Keratinocyte (primary cell): Measurements from ENCODE around the gene SPATA13. TPM values are rescaled to one million over a fixed set of nuclear protein-coding genes. Genes with fewer than 3 reads are reported as not detected.

Experiments used
- DNase-seq: peaks from one replicate; pipeline ENCODE4 v3.0.0-alpha.2; 2011; ENCODE audit warnings: low read depth, missing footprints, low spot score
- FAIRE-seq: peaks from 2 replicates; lab custom pipeline; 2011; peaks lifted over from hg19 to GRCh38; lab: Jason Lieb, UNC
- H2AFZ ChIP-seq: 2 replicates; pipeline ENCODE4 v1.6.0; 2012; ENCODE audit warnings: low read length, control low read depth, inconsistent platforms; ENCODE audit not compliant: control insufficient read depth
- H3K27ac ChIP-seq: 2 replicates; pipeline ENCODE4 v1.5.1; 2011; ENCODE audit warnings: low read length; ENCODE audit not compliant: control insufficient read depth, insufficient read depth
- H3K27me3 ChIP-seq: 3 replicates; pipeline ENCODE4 v1.6.0; 2011; ENCODE audit warnings: low read length; ENCODE audit not compliant: control insufficient read depth, insufficient read depth; ENCODE audit errors: extremely low read depth
- H3K36me3 ChIP-seq, 2 experiments: 2 replicates in 1 of 2; 3 replicates in 1 of 2; pipeline ENCODE4 v1.5.1; 2011; ENCODE audit warnings: low read length in 2 of 2, mild to moderate bottlenecking in 1 of 2; ENCODE audit not compliant: control insufficient read depth in 2 of 2, insufficient read depth in 2 of 2; ENCODE audit errors: extremely low read depth in 1 of 2
- H3K4me1 ChIP-seq: 3 replicates; pipeline ENCODE4 v1.5.1; 2011; ENCODE audit warnings: low read length; ENCODE audit not compliant: control insufficient read depth, insufficient read depth; ENCODE audit errors: extremely low read depth
- H3K4me2 ChIP-seq: 3 replicates; pipeline ENCODE4 v1.6.0; 2011; ENCODE audit warnings: low read depth, low read length; ENCODE audit not compliant: control insufficient read depth, insufficient read depth; ENCODE audit errors: extremely low read depth
- H3K4me3 ChIP-seq, 3 experiments: fragments of 200-600 bp in 1 of 3; sonication (generic) in 1 of 3; 2 replicates in 2 of 3; 3 replicates in 1 of 3; pipeline ENCODE4 v1.5.1; 2011 to 2016; ENCODE audit warnings: low read length in 3 of 3, mild to moderate bottlenecking in 3 of 3, control low read depth in 2 of 3, inconsistent platforms in 1 of 3, low read depth in 1 of 3, mixed read lengths in 1 of 3, mixed run types in 1 of 3, moderate library complexity in 1 of 3; ENCODE audit not compliant: control insufficient read depth in 2 of 3, insufficient read depth in 2 of 3; ENCODE audit errors: extremely low read depth in 1 of 3
- H3K79me2 ChIP-seq: 2 replicates; pipeline ENCODE4 v1.6.0; 2012; ENCODE audit warnings: low read length; ENCODE audit not compliant: control insufficient read depth, insufficient read depth
- H3K9ac ChIP-seq: 3 replicates; pipeline ENCODE4 v1.6.0; 2011; ENCODE audit warnings: low read length; ENCODE audit not compliant: control insufficient read depth, insufficient read depth; ENCODE audit errors: extremely low read depth
- H3K9me1 ChIP-seq: 3 replicates; pipeline ENCODE4 v1.6.0; 2011; ENCODE audit warnings: low read length; ENCODE audit not compliant: control insufficient read depth, insufficient read depth; ENCODE audit errors: extremely low read depth
- H3K9me3 ChIP-seq: 2 replicates; pipeline ENCODE4 v1.5.1; 2012; ENCODE audit warnings: low read depth, low read length; ENCODE audit not compliant: control insufficient read depth
- H4K20me1 ChIP-seq: 3 replicates; pipeline ENCODE4 v1.6.0; 2011; ENCODE audit warnings: low read length; ENCODE audit not compliant: control insufficient read depth, insufficient read depth; ENCODE audit errors: extremely low read depth
- EZH2 ChIP-seq: IDR thresholded peaks from one replicate; pipeline ENCODE4 v1.6.1; 2012; ENCODE audit warnings: inconsistent platforms, mild to moderate bottlenecking, low read length, moderate library complexity
- dilution Hi-C: fragments of 300-500 bp; cut with MboI; formaldehyde crosslinking; loops from one replicate; pipeline ENCODE4 v1.7.0; 2020; ENCODE audit warnings: low sequenced_read_pairs; ENCODE audit not compliant: extremely low pct_ligation_motif_present
- polyA plus RNA-seq, 5 experiments: library from polyadenylated mRNA; depleted of rRNA in 3 of 5; stranded (reverse) in 3 of 5; stranded (forward) in 1 of 5; unstranded in 1 of 5; fragments of >200 nt; gene quantifications; 1 replicate in 1 of 5; 2 replicates in 3 of 5; 3 replicates in 1 of 5; pipeline versions ENCODE4 v1.2.1 to v1.2.3, GENCODE V29; 2011 to 2012; ENCODE audit warnings: missing spikeins in 2 of 5, low read depth in 1 of 5, low replicate concordance in 1 of 5
- TF ChIP-seq, protein P1 (sequence below), 3 experiments: IDR thresholded peaks in 1 of 3; conservative IDR thresholded peaks in 1 of 3; optimal IDR thresholded peaks in 1 of 3; 2 replicates in 2 of 3; 3 replicates in 1 of 3; pipeline versions ENCODE3 to v1.5.1; 2011; ENCODE audit warnings: low read length in 3 of 3, mild to moderate bottlenecking in 3 of 3, moderate library complexity in 2 of 3, control low read depth in 1 of 3, inconsistent platforms in 1 of 3; ENCODE audit not compliant: insufficient read depth in 2 of 3; ENCODE audit errors: extremely low read depth in 1 of 3

The SPATA13 gene
- polyA plus RNA-seq, 1 donor (not counting 4 experiments of a cell fraction or from before 2014, with no cell fraction given), result 1.2 TPM

DNA sequence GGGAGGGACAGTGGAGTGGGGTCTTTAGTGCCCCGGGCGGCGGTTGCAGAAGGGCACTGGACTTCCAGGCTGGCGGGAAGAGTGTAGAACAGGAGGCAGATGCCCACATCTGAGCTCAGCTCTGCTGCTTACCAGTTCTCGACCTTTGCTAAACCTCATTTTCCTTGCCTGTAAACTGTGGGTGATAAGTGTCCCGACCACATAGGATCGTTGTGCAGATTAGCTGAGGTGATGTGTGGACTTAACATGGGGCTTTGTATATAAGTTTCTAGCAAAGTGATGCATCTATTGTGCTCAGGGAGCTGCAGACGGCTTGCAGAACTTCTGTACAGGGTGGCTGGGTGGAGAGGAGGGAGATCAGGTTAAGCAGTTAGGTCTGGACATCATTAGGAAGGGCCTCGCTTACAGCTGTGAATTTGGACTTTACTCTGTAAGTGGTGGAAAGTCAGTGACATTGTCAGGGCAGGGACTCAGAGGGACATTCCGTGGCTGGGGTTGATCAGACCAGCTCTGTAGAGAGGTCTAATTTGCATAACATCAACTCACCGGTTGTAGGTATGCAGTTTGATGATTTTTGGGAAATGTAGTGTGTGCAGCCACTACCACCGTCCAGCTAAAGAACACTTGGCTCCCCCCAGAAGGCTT, 70.0 kb downstream of the SPATA13 start:
- H3K27ac ChIP-seq, result no peak overlapping the region
- H3K9ac ChIP-seq, result no peak overlapping the region
- no peaks in the 10 kb centered on the region for H4K20me1 ChIP-seq
- DNase-seq, result no peak
- H2AFZ ChIP-seq, result no peak overlapping the region
- FAIRE-seq, result no peak
- no peaks in the 10 kb centered on the region for H3K79me2 ChIP-seq
- no peaks in the 10 kb centered on the region for H3K36me3 ChIP-seq
- no peaks in the 10 kb centered on the region for H3K4me1 ChIP-seq
- H3K9me3 ChIP-seq, result no peaks in the 10 kb centered on the region
- no peaks in the 10 kb centered on the region for H3K9me1 ChIP-seq
- TF ChIP-seq, protein P1, sequence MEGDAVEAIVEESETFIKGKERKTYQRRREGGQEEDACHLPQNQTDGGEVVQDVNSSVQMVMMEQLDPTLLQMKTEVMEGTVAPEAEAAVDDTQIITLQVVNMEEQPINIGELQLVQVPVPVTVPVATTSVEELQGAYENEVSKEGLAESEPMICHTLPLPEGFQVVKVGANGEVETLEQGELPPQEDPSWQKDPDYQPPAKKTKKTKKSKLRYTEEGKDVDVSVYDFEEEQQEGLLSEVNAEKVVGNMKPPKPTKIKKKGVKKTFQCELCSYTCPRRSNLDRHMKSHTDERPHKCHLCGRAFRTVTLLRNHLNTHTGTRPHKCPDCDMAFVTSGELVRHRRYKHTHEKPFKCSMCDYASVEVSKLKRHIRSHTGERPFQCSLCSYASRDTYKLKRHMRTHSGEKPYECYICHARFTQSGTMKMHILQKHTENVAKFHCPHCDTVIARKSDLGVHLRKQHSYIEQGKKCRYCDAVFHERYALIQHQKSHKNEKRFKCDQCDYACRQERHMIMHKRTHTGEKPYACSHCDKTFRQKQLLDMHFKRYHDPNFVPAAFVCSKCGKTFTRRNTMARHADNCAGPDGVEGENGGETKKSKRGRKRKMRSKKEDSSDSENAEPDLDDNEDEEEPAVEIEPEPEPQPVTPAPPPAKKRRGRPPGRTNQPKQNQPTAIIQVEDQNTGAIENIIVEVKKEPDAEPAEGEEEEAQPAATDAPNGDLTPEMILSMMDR (optimal IDR thresholded peaks at IDR 0.05 in 1 of 3, IDR thresholded peaks at IDR 0.05 in 1 of 3, conservative IDR thresholded peaks at IDR 0.05 in 1 of 3; ENCODE audit: extremely low read depth in 1 of 3, insufficient read depth in 2 of 3, low read length in 3 of 3), result no peak
- TF ChIP-seq EZH2, result no peak
- no peaks in the 10 kb centered on the region for H3K27me3 ChIP-seq
- no peak overlapping the region for H3K4me3 ChIP-seq
- dilution Hi-C loops, result no loop called here
- no peak overlapping the region for H3K4me2 ChIP-seq

DNA sequence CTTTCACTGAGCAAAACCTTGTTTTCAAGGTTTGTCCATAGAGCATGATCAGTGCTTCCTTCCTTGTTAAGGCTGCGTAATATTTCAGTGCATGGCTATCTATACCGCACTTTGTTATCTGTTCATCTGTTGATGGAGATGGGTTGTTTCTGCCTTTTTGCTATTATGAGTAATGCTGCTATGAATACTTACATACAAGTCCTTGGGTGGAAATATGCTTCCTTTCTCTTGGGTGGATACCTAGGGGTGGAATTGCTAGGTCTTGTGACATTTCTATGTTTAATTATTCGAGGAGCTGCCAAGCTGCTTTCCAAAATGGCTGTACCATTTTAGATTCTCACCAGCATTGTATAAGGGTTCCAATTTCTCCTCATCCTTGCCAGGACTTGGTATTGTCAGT, 70.9 kb downstream of the SPATA13 start:
- Histone ChIP-seq H3K4me2 (no peak overlapping the region), H3K4me3 (no peak overlapping the region), H3K9ac (no peak overlapping the region), H3K27ac (no peak overlapping the region), H3K27me3 (no peaks in the 10 kb centered on the region), H2AFZ (no peak overlapping the region), H3K9me1 (no peaks in the 10 kb centered on the region), H3K79me2 (no peaks in the 10 kb centered on the region), H3K4me1 (no peaks in the 10 kb centered on the region), H3K36me3 (no peaks in the 10 kb centered on the region), H3K9me3 (no peaks in the 10 kb centered on the region), H4K20me1 (no peaks in the 10 kb centered on the region)
- TF ChIP-seq, protein P1 (optimal IDR thresholded peaks at IDR 0.05 in 1 of 3, IDR thresholded peaks at IDR 0.05 in 1 of 3, conservative IDR thresholded peaks at IDR 0.05 in 1 of 3; ENCODE audit: extremely low read depth in 1 of 3, insufficient read depth in 2 of 3, low read length in 3 of 3), result no peak
- TF ChIP-seq EZH2, result no peak
- dilution Hi-C loops, result no loop called here
- DNase-seq, result no peak
- no peak for FAIRE-seq
